HEK293 (cell line): ENCODE results near the gene THRA.

Experiments
- CTCF ChIP-seq: fragments of 450-650 bp; formaldehyde crosslinking; IDR thresholded peaks from 2 replicates; pipeline ENCODE4 v1.5.1; 2016; ENCODE audit warnings: missing biosample characterization, missing genetic modification characterization
- GLIS1 ChIP-seq: fragments of 450-650 bp; formaldehyde crosslinking; IDR thresholded peaks from 2 replicates; pipeline ENCODE4 v1.5.1; 2016; ENCODE audit warnings: missing biosample characterization, missing genetic modification characterization
- GLIS2 ChIP-seq: fragments of 450-650 bp; formaldehyde crosslinking; IDR thresholded peaks from 2 replicates; pipeline ENCODE4 v1.5.1; 2016; ENCODE audit warnings: missing biosample characterization, missing genetic modification characterization
- SCRT2 ChIP-seq: fragments of 450-650 bp; formaldehyde crosslinking; IDR thresholded peaks from 2 replicates; pipeline ENCODE4 v1.5.1; 2016; ENCODE audit warnings: missing biosample characterization, missing genetic modification characterization
- ZBTB20 ChIP-seq: fragments of 450-650 bp; formaldehyde crosslinking; IDR thresholded peaks from 2 replicates; pipeline ENCODE4 v1.5.1; 2016; ENCODE audit warnings: missing biosample characterization, missing genetic modification characterization
- ZNF133 ChIP-seq: fragments of 450-650 bp; formaldehyde crosslinking; IDR thresholded peaks from 2 replicates; pipeline ENCODE4 v1.5.1; 2016; ENCODE audit warnings: missing biosample characterization, missing genetic modification characterization
- ZNF169 ChIP-seq: fragments of 450-650 bp; formaldehyde crosslinking; IDR thresholded peaks from 2 replicates; pipeline ENCODE4 v1.5.1; 2016; ENCODE audit warnings: missing biosample characterization, missing genetic modification characterization
- ZNF184 ChIP-seq: fragments of 450-650 bp; IDR thresholded peaks from 2 replicates; pipeline ENCODE4 v1.5.1; 2018; ENCODE audit warnings: missing biosample characterization, mild to moderate bottlenecking, missing genetic modification characterization
- ZNF2 ChIP-seq: fragments of 450-650 bp; formaldehyde crosslinking; IDR thresholded peaks from 2 replicates; pipeline ENCODE4 v1.5.1; 2016; ENCODE audit warnings: missing biosample characterization, missing genetic modification characterization
- ZNF324 ChIP-seq: fragments of 450-650 bp; formaldehyde crosslinking; IDR thresholded peaks from 2 replicates; pipeline ENCODE4 v1.5.1; 2016; ENCODE audit warnings: missing biosample characterization, missing genetic modification characterization
- ZNF350 ChIP-seq: fragments of 450-650 bp; formaldehyde crosslinking; IDR thresholded peaks from 2 replicates; pipeline ENCODE4 v1.5.0; 2017; ENCODE audit warnings: missing biosample characterization, mild to moderate bottlenecking, missing genetic modification characterization
- ZNF449 ChIP-seq: fragments of 450-650 bp; formaldehyde crosslinking; IDR thresholded peaks from 2 replicates; pipeline ENCODE4 v1.5.1; 2017; ENCODE audit warnings: missing biosample characterization, mild to moderate bottlenecking, missing genetic modification characterization, moderate library complexity
- ZNF544 ChIP-seq: fragments of 450-650 bp; formaldehyde crosslinking; IDR thresholded peaks from 2 replicates; pipeline ENCODE4 v1.5.0; 2017; ENCODE audit warnings: missing biosample characterization, missing genetic modification characterization
- ZNF549 ChIP-seq: fragments of 450-650 bp; IDR thresholded peaks from 2 replicates; pipeline ENCODE4 v1.5.1; 2018; ENCODE audit warnings: missing biosample characterization, missing genetic modification characterization, mild to moderate bottlenecking, inconsistent platforms, moderate library complexity
- ZNF600 ChIP-seq: fragments of 450-650 bp; formaldehyde crosslinking; IDR thresholded peaks from 2 replicates; pipeline ENCODE4 v1.5.1; 2016; ENCODE audit warnings: missing biosample characterization, missing genetic modification characterization
- ZNF621 ChIP-seq: fragments of 450-650 bp; formaldehyde crosslinking; IDR thresholded peaks from 2 replicates; pipeline ENCODE4 v1.5.1; 2017; ENCODE audit warnings: missing biosample characterization, missing genetic modification characterization
- ZNF624 ChIP-seq: fragments of 450-650 bp; formaldehyde crosslinking; IDR thresholded peaks from 2 replicates; pipeline ENCODE4 v1.5.1; 2017; ENCODE audit warnings: missing biosample characterization, missing genetic modification characterization
- ZNF704 ChIP-seq: fragments of 450-650 bp; formaldehyde crosslinking; IDR thresholded peaks from 2 replicates; pipeline ENCODE4 v1.5.1; 2016; ENCODE audit warnings: missing biosample characterization, missing genetic modification characterization
- ZNF76 ChIP-seq: fragments of 450-650 bp; formaldehyde crosslinking; IDR thresholded peaks from 2 replicates; pipeline ENCODE4; 2016; ENCODE audit warnings: low read depth, missing biosample characterization, missing genetic modification characterization, borderline replicate concordance
- ZNF791 ChIP-seq: fragments of 450-650 bp; formaldehyde crosslinking; IDR thresholded peaks from 2 replicates; pipeline ENCODE4 v1.5.1; 2016; ENCODE audit warnings: missing biosample characterization, missing genetic modification characterization
- TF ChIP-seq, protein P1 (sequence below): fragments of 450-650 bp; IDR thresholded peaks from 2 replicates; pipeline ENCODE4 v1.5.1; 2018; ENCODE audit warnings: missing biosample characterization, mild to moderate bottlenecking, missing genetic modification characterization
- TF ChIP-seq, protein P2 (sequence below): fragments of 450-650 bp; formaldehyde crosslinking; IDR thresholded peaks from 2 replicates; pipeline ENCODE4 v1.5.1; 2016; ENCODE audit warnings: missing biosample characterization, missing genetic modification characterization
- TF ChIP-seq, protein P3 (sequence below): fragments of 450-650 bp; formaldehyde crosslinking; IDR thresholded peaks from 2 replicates; pipeline ENCODE4 v1.5.1; 2017; ENCODE audit warnings: missing biosample characterization, missing genetic modification characterization
- TF ChIP-seq, protein P4 (sequence below): fragments of 450-650 bp; formaldehyde crosslinking; IDR thresholded peaks from 2 replicates; pipeline ENCODE4 v1.5.1; 2016; ENCODE audit warnings: missing biosample characterization, missing genetic modification characterization, low read depth
- TF ChIP-seq, protein P5 (sequence below): fragments of 450-650 bp; formaldehyde crosslinking; IDR thresholded peaks from 2 replicates; pipeline ENCODE4 v1.5.1; 2016; ENCODE audit warnings: missing biosample characterization, missing genetic modification characterization
- TF ChIP-seq, protein P6 (sequence below): fragments of 450-650 bp; formaldehyde crosslinking; IDR thresholded peaks from 2 replicates; pipeline ENCODE4 v1.5.1; 2016; ENCODE audit warnings: missing biosample characterization, missing genetic modification characterization

The THRA gene

GRCh38 chr17:40075201-40075941 lies 12.6 kb downstream of the THRA start (continued):
- no peak for TF ChIP-seq ZNF169 (tag by site-specific recombination)
- 0 out of 2 replicates have a peak, but pooled peaks have one; percentile 24 for TF ChIP-seq GLIS1 (tag by site-specific recombination)
- TF ChIP-seq GLIS2 (tag by site-specific recombination): peak; percentile 42; the same call in 1 of the 2 replicates
- no peak for TF ChIP-seq ZNF133 (tag by site-specific recombination)
- TF ChIP-seq ZNF791 (tag by site-specific recombination): no peak
- TF ChIP-seq, protein P1, sequence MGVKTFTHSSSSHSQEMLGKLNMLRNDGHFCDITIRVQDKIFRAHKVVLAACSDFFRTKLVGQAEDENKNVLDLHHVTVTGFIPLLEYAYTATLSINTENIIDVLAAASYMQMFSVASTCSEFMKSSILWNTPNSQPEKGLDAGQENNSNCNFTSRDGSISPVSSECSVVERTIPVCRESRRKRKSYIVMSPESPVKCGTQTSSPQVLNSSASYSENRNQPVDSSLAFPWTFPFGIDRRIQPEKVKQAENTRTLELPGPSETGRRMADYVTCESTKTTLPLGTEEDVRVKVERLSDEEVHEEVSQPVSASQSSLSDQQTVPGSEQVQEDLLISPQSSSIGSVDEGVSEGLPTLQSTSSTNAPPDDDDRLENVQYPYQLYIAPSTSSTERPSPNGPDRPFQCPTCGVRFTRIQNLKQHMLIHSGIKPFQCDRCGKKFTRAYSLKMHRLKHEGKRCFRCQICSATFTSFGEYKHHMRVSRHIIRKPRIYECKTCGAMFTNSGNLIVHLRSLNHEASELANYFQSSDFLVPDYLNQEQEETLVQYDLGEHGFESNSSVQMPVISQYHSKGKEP (tag by site-specific recombination): no peak
- TF ChIP-seq, protein P2, sequence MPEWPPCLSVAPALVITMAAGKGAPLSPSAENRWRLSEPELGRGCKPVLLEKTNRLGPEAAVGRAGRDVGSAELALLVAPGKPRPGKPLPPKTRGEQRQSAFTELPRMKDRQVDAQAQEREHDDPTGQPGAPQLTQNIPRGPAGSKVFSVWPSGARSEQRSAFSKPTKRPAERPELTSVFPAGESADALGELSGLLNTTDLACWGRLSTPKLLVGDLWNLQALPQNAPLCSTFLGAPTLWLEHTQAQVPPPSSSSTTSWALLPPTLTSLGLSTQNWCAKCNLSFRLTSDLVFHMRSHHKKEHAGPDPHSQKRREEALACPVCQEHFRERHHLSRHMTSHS: no peak
- no peak for TF ChIP-seq ZNF184 (tag by site-specific recombination)
- TF ChIP-seq ZNF549 (tag by site-specific recombination): no peak
- TF ChIP-seq SCRT2 (tag by site-specific recombination): no peak
- 0 out of 2 replicates have a peak, but pooled peaks have one; percentile 49 for TF ChIP-seq ZNF324
- TF ChIP-seq ZNF2 (tag by site-specific recombination): peak; percentile 45; the same call in 1 of the 2 replicates
- TF ChIP-seq, protein P3, sequence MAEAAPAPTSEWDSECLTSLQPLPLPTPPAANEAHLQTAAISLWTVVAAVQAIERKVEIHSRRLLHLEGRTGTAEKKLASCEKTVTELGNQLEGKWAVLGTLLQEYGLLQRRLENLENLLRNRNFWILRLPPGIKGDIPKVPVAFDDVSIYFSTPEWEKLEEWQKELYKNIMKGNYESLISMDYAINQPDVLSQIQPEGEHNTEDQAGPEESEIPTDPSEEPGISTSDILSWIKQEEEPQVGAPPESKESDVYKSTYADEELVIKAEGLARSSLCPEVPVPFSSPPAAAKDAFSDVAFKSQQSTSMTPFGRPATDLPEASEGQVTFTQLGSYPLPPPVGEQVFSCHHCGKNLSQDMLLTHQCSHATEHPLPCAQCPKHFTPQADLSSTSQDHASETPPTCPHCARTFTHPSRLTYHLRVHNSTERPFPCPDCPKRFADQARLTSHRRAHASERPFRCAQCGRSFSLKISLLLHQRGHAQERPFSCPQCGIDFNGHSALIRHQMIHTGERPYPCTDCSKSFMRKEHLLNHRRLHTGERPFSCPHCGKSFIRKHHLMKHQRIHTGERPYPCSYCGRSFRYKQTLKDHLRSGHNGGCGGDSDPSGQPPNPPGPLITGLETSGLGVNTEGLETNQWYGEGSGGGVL: no peak
- no peak for TF ChIP-seq ZNF544
- TF ChIP-seq ZNF76 (tag by site-specific recombination): no peak
- TF ChIP-seq ZNF600 (tag by site-specific recombination): no peak
- TF ChIP-seq CTCF (tag by site-specific recombination): peak; percentile 80
- TF ChIP-seq, protein P4, sequence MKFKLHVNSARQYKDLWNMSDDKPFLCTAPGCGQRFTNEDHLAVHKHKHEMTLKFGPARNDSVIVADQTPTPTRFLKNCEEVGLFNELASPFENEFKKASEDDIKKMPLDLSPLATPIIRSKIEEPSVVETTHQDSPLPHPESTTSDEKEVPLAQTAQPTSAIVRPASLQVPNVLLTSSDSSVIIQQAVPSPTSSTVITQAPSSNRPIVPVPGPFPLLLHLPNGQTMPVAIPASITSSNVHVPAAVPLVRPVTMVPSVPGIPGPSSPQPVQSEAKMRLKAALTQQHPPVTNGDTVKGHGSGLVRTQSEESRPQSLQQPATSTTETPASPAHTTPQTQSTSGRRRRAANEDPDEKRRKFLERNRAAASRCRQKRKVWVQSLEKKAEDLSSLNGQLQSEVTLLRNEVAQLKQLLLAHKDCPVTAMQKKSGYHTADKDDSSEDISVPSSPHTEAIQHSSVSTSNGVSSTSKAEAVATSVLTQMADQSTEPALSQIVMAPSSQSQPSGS (tag by site-specific recombination): no peak
- TF ChIP-seq, protein P5, sequence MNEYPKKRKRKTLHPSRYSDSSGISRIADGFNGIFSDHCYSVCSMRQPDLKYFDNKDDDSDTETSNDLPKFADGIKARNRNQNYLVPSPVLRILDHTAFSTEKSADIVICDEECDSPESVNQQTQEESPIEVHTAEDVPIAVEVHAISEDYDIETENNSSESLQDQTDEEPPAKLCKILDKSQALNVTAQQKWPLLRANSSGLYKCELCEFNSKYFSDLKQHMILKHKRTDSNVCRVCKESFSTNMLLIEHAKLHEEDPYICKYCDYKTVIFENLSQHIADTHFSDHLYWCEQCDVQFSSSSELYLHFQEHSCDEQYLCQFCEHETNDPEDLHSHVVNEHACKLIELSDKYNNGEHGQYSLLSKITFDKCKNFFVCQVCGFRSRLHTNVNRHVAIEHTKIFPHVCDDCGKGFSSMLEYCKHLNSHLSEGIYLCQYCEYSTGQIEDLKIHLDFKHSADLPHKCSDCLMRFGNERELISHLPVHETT (tag by site-specific recombination): 0 out of 2 replicates have a peak, but pooled peaks have one; percentile 38
- no peak for TF ChIP-seq ZNF624 (tag by site-specific recombination)
- no peak for TF ChIP-seq ZNF350 (tag by site-specific recombination)
- no peak for TF ChIP-seq ZBTB20 (tag by site-specific recombination)
- TF ChIP-seq ZNF704 (tag by site-specific recombination): no peak
- TF ChIP-seq, protein P6, sequence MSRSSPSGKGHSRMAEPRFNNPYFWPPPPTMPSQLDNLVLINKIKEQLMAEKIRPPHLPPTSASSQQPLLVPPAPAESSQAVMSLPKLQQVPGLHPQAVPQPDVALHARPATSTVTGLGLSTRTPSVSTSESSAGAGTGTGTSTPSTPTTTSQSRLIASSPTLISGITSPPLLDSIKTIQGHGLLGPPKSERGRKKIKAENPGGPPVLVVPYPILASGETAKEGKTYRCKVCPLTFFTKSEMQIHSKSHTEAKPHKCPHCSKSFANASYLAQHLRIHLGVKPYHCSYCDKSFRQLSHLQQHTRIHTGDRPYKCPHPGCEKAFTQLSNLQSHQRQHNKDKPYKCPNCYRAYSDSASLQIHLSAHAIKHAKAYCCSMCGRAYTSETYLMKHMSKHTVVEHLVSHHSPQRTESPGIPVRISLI: no peak
- no peak for TF ChIP-seq ZNF621
- TF ChIP-seq ZNF449 (tag by site-specific recombination): no peak
